Measurements from ENCODE around the gene TRIP4.

- TF ChIP-seq CTCF (IDR thresholded peaks at IDR 0.05; ENCODE audit: extremely low read depth in 1 of 2, insufficient read depth in 1 of 2, low read depth in 1 of 2, low read length in 2 of 2), result no peak
- TF ChIP-seq POLR2AphosphoS5 (IDR thresholded peaks at IDR 0.05; ENCODE audit: insufficient read depth, low read depth, low read length), result no peak
- no peak for TF ChIP-seq POLR2A (IDR thresholded peaks at IDR 0.05; ENCODE audit: low read depth, low read length)
- TF ChIP-seq JUN (IDR thresholded peaks at IDR 0.05; ENCODE audit: borderline replicate concordance, insufficient read depth, insufficient read length, low read depth), result no peak
- no peak for TF ChIP-seq MYC (IDR thresholded peaks at IDR 0.05; ENCODE audit: low read depth, low read length)
- TF ChIP-seq EZH2 (IDR thresholded peaks at IDR 0.05; ENCODE audit: borderline replicate concordance, low read depth, low read length, severe bottlenecking), result no peak
- no peak for TF ChIP-seq GATA2 (IDR thresholded peaks at IDR 0.05; ENCODE audit: insufficient read depth, insufficient read length, low read depth, low read length)
Measured at GRCh38 chr15:64502151-64502550, 114.5 kb downstream of the TRIP4 start.

Data from endothelial cell of umbilical vein (primary cell).